GM18498 (cell line): ENCODE results near the gene TMBIM6.
"Not testable (repeated sequence)": the region's sequence is repeated elsewhere in the genome, so short reads cannot be mapped to it uniquely, and the experiment has no call there.

Experiments used
- ATAC-seq: cut with Tn5 transposase; IDR thresholded peaks from one replicate; pipeline ENCODE4 v1.9.1; 2021; ENCODE audit warnings: mild to moderate bottlenecking, moderate library complexity; ENCODE audit not compliant: unreplicated experiment

Gene TMBIM6

DNA sequence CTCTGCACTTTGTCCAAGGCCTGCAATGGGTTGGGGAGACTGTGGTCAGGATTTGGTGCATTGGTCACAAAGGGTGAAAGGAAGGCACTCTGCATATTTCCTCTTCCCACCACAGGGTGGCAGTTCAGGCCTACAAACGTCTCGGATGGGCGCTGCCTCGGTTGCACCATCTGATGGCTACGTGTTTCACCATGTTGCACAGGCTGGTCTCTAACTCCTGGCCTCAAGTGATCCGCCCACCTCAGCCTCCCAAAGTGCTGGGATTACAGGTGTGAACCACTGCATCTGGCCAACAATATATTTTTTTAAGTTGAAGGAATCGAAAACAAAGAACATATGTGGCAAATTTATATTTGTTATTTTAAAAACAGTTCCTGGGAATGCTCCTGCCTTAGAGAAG lies 35.1 kb downstream of the TMBIM6 start:
- peak; percentile 65 for ATAC-seq

DNA sequence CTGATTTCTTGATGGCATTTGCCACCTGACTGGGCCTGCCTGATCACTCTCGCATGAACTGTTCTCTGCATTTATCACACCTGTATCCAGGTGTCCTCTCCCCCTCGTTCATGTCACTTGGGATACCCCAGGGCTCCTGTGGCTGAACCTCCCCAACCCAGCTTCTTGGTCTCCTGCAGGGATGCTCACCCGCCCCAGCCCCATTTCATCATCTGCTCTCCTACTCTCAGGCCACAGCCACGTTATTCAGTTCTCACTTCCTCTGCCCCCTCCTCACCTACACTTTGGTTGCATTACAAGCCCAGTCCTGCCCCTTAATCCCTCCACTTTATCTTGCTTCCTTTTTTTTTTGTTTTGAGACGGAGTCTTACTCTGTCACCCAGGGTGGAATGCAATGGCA lies 35.5 kb downstream of the TMBIM6 start:
- ATAC-seq: no peak

DNA sequence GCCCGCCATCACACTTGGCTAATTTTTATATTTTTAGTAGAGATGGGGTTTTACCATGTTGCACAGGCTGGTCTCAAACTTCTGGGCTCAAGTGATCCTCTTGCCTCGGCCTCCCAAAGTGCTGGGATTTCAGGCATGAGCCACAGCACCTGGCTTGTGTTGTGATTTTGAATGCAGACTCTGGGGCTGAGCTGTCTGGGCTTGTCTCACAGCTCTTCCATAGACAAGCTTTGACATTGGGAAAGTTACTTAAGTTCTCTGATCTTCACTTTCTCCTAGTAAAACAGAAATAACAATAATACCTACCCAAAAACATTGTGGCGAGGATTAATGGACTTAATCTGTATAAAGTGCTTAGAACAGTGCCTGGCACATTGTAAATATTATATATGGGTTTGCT lies 36.0 kb downstream of the TMBIM6 start:
- ATAC-seq: no peak

DNA sequence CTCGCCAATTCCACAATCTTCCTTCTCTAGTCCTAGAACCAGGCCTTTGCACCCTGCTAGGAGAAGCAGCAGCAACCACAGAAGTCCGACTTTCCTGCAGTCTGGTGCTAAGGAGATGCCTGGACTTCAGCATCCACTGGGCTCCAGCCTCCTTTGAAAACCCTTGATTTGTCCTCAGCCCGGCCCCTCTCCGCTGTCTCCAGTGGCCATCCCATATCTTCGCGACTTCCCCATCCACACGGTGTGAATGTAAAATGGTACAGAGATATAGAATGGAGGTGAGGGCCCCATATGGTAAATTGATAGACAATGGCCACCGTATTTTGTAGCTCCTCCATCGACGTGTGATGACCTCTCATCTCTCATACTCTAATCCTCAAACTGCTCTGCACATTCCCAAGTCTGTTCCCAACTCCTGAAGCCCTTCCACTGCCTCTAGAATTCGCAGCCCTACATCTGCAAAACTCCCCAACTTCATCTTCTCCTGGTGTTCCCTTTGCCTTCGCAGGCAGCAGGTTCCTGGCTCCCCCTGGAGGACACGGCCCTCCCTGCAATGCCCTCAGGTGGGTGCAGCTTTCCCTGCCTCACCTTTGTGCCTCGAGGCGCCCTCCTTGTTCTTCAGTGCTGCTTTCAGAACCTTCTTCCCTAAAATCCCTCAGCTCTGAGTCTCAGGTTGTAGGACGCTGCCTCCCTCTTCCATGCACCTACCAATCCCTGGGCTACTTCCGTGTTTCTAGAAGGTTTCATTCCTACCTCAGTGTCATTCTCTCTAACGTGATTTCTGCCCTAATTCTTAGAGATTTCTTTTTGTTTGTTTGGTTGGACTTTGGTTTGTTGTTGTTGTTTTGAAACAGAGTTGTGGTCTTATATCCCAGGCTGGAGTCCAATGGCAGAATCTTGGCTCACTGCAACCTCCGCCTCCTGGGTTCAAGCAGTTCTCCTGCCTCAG lies 36.7 kb downstream of the TMBIM6 start:
- no peak for ATAC-seq

DNA sequence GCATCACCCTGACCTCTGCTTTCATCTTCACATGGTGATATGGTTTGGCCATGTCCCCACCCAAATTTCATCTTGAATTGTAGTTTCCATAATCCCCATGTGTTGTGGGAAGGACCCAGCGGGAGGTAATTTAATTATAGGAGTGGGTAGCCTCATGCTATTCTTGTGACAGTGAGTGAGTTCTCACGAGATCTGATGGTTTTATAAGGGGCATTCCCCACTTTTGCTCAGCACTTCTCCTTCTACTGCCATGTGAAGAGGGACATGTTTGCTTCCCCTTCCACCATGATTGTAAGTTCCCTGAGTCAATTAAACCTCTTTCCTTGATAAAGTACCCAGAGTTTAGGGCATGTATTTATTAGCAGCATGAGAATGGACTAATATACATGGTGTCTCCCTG lies 38.2 kb downstream of the TMBIM6 start:
- ATAC-seq: no peak

DNA sequence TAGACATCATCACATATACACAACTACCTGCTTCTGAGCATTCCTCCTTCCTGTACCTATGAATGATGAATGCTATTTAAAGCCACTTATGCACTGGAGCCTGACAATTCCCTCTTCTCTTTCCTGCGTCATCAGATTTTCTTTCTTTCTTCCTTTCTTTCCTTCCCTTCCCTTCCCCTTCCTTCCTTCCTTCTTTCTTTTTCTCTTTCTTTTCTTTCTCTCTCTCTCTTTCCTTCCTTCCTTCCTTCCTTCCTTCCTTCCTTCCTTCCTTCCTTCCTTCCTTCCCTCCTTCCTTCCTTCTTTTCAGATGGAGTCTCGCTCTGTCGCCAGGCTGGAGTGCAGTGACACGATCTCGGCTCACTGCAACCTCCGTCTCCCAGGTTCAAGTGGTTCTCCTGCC lies 39.6 kb downstream of the TMBIM6 start:
- ATAC-seq: not testable (repeated sequence)

DNA sequence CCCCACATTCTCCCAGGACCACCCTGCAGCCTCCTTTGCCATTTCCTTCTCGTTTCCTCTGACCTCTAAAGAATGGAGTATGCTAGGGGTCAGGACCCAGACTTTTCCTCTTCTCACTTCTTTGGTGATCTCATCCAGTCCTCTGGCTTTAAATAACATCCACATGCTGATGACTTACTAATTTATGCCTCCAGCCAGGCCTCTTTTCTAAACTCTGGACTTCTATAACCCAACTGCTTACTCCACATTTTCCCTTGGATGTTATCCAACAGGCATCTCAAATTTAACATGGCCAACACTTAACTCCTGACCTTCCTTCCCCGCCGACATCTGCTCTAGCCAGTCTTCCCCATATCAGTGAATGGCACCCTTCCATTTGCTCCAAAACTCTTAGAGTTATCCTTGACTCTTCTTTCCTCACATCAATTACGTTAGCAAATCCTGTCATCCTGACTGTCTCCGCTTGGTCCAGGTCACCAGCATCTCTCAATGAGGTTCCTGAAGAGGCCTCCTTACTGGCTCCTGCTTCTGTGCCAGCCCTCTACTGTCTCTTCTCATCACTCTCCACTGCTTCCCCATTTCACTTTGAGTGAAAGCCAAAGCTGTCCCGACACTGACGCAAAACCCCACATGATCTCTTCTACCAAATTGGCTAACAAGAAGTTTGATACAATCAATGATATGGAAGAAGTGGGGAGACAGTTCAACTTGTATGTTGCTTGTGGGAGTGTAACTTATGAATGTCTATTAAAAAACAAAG lies 42.7 kb downstream of the TMBIM6 start:
- no peak for ATAC-seq

DNA sequence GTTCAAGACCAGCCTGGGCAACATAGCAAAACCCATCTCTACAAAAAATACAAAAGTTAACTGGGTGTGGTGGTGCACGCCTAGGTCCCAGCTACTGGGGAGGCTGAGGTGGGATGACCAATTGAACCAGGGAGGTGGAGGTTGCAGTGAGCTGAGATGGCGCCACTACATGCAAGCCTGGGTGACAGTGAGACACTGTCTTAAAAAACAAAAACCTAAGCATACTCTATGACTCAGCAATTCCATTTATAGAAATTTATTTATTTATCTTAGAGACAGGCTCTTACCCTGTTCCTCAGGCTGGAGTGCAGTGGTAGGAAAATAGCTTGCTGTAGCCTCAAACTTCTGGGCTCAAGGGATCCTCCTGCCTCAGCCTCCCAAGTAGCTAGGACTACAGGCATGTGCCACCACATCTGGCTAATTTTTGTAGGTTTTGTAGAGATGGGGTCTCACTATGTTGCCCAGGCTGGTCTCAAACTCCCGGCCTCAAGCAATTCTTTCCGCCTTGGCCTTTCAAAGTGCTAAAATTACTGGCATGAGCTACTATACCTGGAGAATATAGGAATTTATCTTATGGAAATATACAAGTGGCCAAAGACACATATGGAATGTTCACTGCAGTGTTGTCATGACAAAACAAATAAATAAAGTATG lies 43.5 kb downstream of the TMBIM6 start:
- no peak for ATAC-seq

DNA sequence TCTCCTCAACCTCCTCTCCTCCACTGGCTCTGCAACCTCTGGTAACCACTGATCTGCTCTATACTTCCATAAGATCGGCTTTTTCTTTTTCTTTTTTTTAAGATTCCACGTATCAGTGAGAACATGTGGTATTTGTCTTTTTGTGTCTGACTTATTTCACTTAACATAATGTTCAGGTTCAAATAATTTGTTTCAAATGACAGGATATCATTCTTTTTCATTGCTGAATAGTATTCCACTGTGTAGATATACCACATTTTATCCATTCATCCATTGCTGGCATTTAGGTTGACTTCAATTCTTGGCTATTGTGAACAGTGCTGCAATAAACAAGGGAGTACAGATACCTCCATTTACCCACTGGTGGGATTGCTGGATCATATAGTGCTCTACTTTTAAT lies 46.3 kb downstream of the TMBIM6 start:
- ATAC-seq: no peak

DNA sequence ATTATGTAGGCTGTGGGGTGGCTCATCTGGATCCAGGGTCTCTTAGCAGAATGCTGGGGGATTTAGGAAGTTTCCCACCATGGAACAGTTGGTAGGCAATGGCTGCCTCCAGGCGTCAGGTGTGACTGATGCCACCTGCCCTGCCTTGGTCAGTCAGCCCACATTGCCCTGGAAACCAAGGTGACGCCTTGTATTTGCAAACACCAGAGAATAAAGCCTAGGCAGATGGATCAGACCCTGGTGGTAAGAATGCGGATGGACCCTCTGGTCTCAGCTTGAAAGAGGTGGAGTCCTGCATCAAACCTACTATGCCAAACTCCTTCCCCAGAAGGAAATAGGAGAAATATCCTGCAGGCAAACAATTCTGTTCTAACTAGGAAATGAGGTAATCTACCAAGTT lies 48.6 kb downstream of the TMBIM6 start:
- ATAC-seq: no peak

DNA sequence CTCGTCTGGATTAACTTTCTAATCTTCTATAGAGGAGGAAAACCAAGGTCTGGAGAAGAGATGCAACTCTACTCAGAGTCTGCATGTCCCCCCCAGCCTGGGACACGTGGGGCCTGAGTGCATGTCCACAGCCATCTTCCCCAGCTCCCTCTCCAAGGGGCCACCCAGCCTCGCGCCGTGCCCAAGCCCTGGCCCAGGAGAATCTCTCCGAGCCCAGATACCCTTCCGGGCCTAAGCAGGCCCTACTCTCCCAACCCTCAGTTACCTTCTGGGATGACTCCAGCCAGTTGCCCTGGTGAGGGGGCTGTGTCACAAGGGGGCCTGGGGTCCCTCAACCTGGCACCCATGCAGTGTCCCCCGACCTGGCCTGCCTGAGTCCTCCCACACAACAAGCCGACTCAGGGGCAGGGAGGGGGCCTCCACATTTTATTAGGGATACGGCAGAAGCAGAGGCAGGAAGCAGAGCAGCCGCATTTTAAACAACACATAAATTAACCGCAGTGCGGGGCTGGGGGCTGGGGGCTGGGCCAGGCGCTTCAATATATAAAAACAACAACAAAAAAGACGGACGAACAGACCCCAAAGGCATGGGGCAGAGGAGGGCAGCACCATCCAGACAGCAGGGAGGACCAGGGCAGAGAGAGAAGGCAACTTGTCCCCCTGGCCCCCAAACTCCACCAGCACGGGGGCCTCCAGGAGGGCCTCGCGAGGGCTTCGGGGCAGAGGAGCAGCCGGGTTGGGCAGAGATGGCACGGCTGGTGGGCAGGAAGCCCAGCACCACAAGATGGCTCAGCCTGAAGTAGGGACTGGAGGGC lies 49.6 kb downstream of the TMBIM6 start:
- no peak for ATAC-seq

DNA sequence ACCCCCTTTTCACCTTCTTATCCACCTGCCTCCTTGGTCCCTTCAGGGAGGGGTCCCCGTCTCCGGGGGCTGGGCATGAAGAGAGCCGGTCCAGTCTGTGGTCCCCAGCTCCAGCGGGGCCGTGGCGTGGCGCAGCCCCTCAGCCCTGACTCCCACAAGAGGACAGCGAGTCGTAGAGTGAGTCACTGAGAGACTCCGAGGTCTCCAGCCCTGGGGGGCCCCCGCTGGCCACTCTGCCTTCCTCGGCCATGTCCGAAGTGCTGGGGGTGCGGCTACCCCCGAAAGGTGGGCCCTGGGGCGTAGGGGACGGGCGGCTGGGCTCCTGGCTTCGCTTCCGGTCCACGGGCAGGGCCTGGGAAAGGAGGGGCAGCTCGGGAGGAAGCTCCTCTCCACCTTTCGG lies 50.3 kb downstream of the TMBIM6 start:
- no peak for ATAC-seq

DNA sequence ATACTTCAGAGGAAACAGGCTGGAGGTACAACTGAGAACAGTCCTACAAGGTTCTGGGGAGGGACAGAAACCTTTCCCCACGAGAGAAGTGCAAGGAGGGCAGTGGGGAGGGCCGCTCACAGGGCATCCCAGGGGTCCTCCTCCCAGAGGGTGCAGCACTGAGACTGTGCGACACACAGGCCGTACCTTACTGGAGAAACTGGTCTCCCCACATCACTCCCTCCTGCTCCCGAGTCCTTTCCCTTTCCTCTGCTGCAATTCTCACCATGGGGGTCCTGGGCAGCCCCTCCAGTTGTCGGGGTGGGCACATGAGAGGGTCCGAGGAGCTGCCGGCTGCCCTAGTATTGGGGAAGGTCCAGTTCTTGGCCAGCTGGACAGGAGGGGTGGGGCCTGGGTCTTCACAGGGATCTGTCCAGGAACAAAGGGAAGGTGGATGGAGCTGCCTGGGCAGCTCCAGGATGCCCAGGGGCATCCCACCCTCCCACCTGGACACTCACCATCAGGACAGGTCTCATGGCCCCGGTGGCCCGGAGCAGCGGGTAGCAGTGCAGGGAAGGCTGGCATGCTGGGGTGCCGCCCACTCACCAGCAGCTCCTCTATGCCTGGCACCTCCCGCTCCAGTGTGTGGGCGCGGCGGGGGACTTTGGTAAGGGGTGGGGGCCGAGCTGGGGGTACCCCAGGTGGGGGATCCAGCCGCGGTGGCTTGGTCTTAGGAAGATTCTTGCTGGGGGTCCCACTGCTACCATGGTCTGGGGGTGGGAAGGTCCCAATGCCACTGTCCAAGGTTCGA lies 51.0 kb downstream of the TMBIM6 start:
- no peak for ATAC-seq

DNA sequence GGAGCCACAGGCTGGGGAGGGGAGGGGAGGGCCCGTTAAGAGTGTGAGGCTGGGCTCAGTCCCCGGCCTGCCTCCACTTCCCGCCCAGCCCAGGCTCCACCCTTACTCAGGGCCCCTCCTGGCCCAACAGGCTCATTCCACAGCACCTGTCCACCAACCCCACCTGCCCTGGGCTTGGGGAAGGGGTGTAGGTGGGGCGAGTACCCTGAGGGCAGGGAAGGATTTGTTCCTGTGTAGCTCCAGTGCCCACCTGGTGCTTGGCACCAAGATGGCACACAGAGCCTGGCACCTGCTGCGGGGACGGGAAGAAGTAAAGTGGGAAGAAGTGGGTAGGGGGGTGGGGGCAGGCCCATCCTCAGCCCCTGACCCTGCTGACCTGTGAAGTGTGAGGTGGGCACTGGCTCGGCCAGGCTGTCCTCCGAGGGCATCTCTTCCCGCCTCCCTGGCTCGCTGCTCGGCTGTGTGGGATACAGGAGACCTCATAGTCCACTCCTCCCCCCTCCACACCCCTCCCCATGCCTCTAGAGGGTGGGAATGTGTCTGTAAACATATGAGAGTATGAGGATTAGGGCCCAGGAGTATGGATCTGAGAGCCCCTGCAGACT lies 51.7 kb downstream of the TMBIM6 start:
- no peak for ATAC-seq

DNA sequence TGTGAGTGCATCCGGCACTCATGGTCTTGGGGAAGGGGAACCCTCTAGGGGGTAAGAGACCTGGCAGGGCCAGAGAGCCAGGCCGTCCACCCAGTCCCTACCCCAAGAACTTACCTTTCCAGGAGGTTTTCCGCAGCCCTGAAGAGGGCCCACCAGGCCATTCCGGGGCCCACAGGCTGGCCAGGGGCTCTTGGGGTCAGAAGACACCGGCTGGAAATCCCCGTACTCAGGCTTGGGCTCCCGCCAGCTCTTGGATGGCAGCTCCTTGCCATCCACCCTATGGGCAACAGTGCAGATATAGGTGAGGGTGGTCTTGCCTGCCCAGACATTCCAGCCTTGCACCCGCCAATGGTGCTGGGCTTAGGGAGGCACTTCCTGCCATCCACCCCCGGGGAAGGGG lies 52.3 kb downstream of the TMBIM6 start:
- no peak for ATAC-seq

DNA sequence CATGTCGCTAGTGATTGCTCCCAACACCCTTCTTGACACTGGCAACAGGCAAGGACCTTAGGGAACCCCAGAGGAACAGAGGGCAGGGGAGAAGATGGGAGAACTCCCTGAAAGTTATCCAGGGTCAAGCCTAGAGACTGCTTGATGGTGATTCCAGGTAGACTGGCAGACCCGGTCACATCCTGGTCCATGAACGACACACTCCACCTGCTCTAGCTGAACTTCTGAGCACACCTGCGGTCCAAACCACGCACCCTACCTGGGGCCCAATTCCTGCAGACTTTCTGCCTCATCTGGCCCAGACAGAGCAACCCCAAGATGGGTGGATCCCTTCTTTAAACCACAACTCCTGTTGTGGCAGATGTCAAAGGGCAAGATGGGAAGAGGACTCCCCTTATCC lies 52.7 kb downstream of the TMBIM6 start:
- no peak for ATAC-seq

DNA sequence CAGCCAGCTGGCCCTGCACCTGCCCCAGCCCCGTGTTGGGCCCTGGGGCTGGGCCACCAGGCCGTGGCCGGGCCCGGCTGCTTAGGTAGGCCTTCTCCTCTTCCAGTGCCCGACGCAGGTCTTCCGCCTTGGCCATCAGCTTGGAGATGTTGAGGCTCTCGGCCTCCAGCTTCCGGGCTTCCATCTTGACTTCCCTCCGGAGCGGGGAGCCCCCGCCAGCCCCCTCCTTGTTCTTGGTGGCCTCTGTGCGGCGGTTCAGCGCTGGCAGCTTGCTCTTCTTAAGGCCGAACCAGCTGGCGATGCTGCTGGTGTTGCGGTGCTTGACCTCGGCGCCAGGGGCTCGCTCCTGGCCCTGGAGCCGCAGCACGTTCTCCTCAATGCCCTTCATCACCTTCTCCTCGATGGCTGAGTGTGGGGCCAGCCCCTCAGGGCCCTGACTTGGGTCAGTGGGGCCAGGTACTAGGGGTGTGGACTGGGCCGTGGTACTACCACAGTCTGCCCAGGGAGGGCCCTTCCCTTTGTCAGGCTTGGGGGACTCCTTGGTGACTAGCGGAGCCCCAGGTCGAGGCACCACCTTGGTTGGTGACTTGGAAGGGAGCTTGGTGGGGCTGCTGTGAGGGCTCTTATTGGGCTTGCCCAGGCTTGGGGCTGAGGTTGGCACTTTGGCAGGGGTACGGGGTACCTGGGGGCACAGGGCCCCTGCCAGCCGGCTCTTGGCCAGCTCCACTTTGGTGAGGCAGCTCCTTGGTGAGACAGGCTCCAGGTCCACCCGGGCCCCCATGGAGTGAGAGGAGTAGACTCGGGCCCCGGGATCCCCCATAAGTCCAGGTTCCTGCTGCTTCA lies 53.7 kb downstream of the TMBIM6 start:
- no peak for ATAC-seq

DNA sequence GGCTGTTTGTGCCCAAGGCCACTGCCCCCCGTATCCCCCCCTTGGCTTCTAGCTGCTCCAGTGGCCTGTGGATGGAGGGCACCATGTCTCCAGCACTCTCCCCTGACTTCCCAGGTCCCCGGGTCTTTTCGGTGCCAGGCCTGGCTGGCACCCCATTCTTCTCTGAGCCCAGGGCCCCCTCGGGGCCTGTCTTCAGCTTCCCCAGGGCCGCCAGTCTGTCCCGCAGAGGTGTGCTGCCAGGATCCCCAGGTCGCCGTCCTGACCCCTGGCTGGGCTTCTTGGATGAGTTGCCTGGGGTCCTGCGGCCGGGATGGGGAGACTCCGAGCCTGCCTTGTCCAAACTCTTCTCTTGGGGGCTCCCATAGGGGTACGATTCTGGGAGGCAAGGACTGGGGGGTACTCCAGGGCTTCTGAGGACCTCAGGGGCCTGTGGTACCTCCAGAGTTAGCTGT lies 54.3 kb downstream of the TMBIM6 start:
- no peak for ATAC-seq

DNA sequence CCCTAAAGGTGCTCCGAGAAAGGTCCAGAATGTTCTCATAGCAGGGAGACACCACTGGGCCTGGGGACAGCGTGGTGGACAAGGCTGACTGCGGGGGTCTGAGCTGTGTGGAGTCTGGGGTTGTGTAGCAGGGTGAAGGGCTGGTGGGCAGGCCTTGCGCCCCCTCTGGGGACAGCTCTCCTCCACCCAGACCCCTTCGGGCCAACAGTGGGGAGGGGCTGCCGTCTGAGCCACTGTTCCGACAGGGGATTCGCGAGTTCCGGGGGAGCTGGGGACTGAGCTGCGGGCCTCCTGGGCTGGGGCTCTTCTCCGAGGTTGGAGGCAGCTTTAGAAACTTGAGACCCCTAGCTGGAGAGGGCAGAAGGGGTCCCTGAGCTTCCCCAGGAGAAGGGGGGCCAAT lies 54.8 kb downstream of the TMBIM6 start:
- no peak for ATAC-seq
